ENCODE results near the gene CDCA8. TPM values are rescaled to one million over a fixed set of nuclear protein-coding genes. Genes with fewer than 3 reads are reported as not detected.
"Not testable (repeated sequence)": the region's sequence is repeated elsewhere in the genome, so short reads cannot be mapped to it uniquely, and the experiment has no call there.

The CDCA8 gene
- total and polyA plus RNA-seq, 2 of the 8 experiments (the other 6 are each of a cell fraction or from before 2014, with no cell fraction given): 43.9 to 46.2 TPM

DNA sequence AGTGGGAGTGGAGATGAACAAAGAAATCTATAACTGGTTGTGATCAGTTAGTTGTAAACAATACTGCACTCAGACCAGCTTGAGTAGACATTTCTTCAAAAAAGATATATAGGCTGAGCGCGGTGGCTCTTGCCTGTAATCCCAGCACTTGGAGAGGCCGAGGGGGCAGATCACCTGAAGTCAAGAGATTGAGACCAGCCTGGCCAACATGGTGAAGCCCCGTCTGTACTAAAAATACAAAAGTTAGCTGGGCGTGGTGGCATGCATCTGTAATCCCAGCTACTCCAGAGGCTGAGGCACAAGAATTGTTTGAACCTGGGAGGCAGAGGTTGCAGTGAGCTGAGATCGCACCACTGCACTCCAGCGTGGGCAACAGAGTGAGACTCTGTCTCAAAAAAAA, 45.7 kb downstream of the CDCA8 start:
- H4K5ac ChIP-seq (ENCODE audit: insufficient read length, low read depth, low read length); CTCF ChIA-PET (ENCODE audit: partially characterized antibody); H2BK20ac ChIP-seq (ENCODE audit: low read length); H4K20me1 ChIP-seq (replicated peaks in 1 of 2; ENCODE audit: control insufficient read depth in 1 of 2, insufficient read depth in 2 of 2, low read length in 2 of 2); POLR2A ChIA-PET (ENCODE audit: partially characterized antibody); H3K36me3 ChIP-seq (ENCODE audit: control insufficient read depth in 2 of 4, insufficient read depth in 4 of 4, low read length in 3 of 4); H2AK5ac ChIP-seq (ENCODE audit: low read depth, low read length); H2BK5ac ChIP-seq (ENCODE audit: low read depth, low read length); H3K27ac ChIP-seq (ENCODE audit: low read depth, low read length); H3K4me2 ChIP-seq (ENCODE audit: insufficient read depth in 1 of 2, low read depth in 2 of 2, low read length in 2 of 2); H3K4ac ChIP-seq (replicated peaks; ENCODE audit: insufficient read length, low read depth, low read length); H3K14ac ChIP-seq (ENCODE audit: insufficient read length); H2BK12ac ChIP-seq (ENCODE audit: low read depth, low read length); H3K79me2 ChIP-seq (ENCODE audit: control insufficient read depth in 1 of 2, insufficient read depth in 2 of 2, low read length in 2 of 2); H2BK120ac ChIP-seq (replicated peaks; ENCODE audit: low read depth, low read length); H3K23ac ChIP-seq (ENCODE audit: insufficient read length); H3K23me2 ChIP-seq (ENCODE audit: low read depth, low read length); H2BK15ac ChIP-seq (ENCODE audit: low read length); H3K4me1 ChIP-seq (replicated peaks in 1 of 4; ENCODE audit: control insufficient read depth in 3 of 4, insufficient read depth in 4 of 4, low read length in 3 of 4); H3K56ac ChIP-seq (replicated peaks; ENCODE audit: insufficient read length, low read depth, low read length); FAIRE-seq; H3K18ac ChIP-seq (ENCODE audit: extremely low read depth, low read length); H3K79me1 ChIP-seq (ENCODE audit: low read depth, low read length); H2AFZ ChIP-seq (ENCODE audit: low read length); DNase-seq (ENCODE audit: low read depth in 1 of 2, low spot score in 2 of 2); H3K9me3 ChIP-seq (ENCODE audit: insufficient read depth in 2 of 2, low read depth in 1 of 2, low read length in 1 of 2); H4K91ac ChIP-seq (replicated peaks; ENCODE audit: insufficient read length, low read length); H3K4me3 ChIP-seq (ENCODE audit: extremely low read depth in 1 of 4, insufficient read depth in 2 of 4, low read depth in 3 of 4, low read length in 4 of 4); H3K9ac ChIP-seq (replicated peaks in 1 of 4; ENCODE audit: extremely low read depth in 1 of 4, low read depth in 3 of 4, low read length in 3 of 4); H4K8ac ChIP-seq (ENCODE audit: extremely low read depth, insufficient read depth, low read length): not testable (repeated sequence)
- 67% methylated on average over 7 of the region's 7 CpGs; no CpG with 5 or more reads in 1 of the 2 experiments for WGBS, 2 experiments (ENCODE audit: extremely low coverage in 1 of 2, insufficient coverage in 1 of 2, insufficient read length in 1 of 2, insufficient replicate concordance in 2 of 2, low coverage in 1 of 2, low lambda C conversion rate in 2 of 2, missing lambda C conversion rate in 1 of 2)
- peaks cover 0 to 13% (median 8%) of the 10 kb centered on the region in 4 experiments; a peak in 4 of 7 replicates for H3K27me3 ChIP-seq (replicated peaks in 1 of 4; ENCODE audit: control insufficient read depth in 3 of 4, extremely low read depth in 1 of 4, insufficient read depth in 3 of 4, low read length in 3 of 4)

DNA sequence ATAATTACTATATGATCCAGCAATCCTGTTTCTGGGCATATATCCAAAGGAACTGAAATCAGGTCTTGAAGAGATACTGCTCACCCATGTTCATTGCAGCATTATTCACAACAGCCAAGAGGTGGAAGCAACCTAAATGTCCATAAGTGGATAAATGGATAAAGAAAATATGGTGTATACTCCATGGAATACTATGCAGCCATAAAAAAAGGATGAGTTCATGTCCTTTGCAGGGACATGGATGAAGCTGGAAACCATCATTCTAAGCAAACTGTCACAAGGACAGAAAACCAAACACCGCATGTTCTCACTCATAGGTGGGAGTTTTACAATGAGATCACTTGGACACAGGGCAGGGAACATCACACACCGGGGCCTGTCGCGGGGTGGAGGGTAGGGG, 46.3 kb downstream of the CDCA8 start:
- H3K4me1 ChIP-seq (replicated peaks in 1 of 4; ENCODE audit: control insufficient read depth in 3 of 4, insufficient read depth in 4 of 4, low read length in 3 of 4); H2BK120ac ChIP-seq (replicated peaks; ENCODE audit: low read depth, low read length); H2BK12ac ChIP-seq (ENCODE audit: low read depth, low read length); H3K27ac ChIP-seq (ENCODE audit: low read depth, low read length); H3K56ac ChIP-seq (replicated peaks; ENCODE audit: insufficient read length, low read depth, low read length); H3K4me2 ChIP-seq (ENCODE audit: insufficient read depth in 1 of 2, low read depth in 2 of 2, low read length in 2 of 2); POLR2A ChIA-PET (ENCODE audit: partially characterized antibody); H2BK5ac ChIP-seq (ENCODE audit: low read depth, low read length); H4K20me1 ChIP-seq (replicated peaks in 1 of 2; ENCODE audit: control insufficient read depth in 1 of 2, insufficient read depth in 2 of 2, low read length in 2 of 2); H4K91ac ChIP-seq (replicated peaks; ENCODE audit: insufficient read length, low read length); H3K4ac ChIP-seq (replicated peaks; ENCODE audit: insufficient read length, low read depth, low read length); H3K27me3 ChIP-seq (replicated peaks in 1 of 4; ENCODE audit: control insufficient read depth in 3 of 4, extremely low read depth in 1 of 4, insufficient read depth in 3 of 4, low read length in 3 of 4); H3K23ac ChIP-seq (ENCODE audit: insufficient read length); H3K36me3 ChIP-seq (ENCODE audit: control insufficient read depth in 2 of 4, insufficient read depth in 4 of 4, low read length in 3 of 4); H2AK5ac ChIP-seq (ENCODE audit: low read depth, low read length); H3K79me1 ChIP-seq (ENCODE audit: low read depth, low read length); H2BK15ac ChIP-seq (ENCODE audit: low read length); H3K9ac ChIP-seq (replicated peaks in 1 of 4; ENCODE audit: extremely low read depth in 1 of 4, low read depth in 3 of 4, low read length in 3 of 4); H3K14ac ChIP-seq (ENCODE audit: insufficient read length); H4K8ac ChIP-seq (ENCODE audit: extremely low read depth, insufficient read depth, low read length); H3K79me2 ChIP-seq (ENCODE audit: control insufficient read depth in 1 of 2, insufficient read depth in 2 of 2, low read length in 2 of 2); H2AFZ ChIP-seq (ENCODE audit: low read length); H3K23me2 ChIP-seq (ENCODE audit: low read depth, low read length); H2BK20ac ChIP-seq (ENCODE audit: low read length); H3K4me3 ChIP-seq (ENCODE audit: extremely low read depth in 1 of 4, insufficient read depth in 2 of 4, low read depth in 3 of 4, low read length in 4 of 4); H4K5ac ChIP-seq (ENCODE audit: insufficient read length, low read depth, low read length); H3K9me3 ChIP-seq (ENCODE audit: insufficient read depth in 2 of 2, low read depth in 1 of 2, low read length in 1 of 2); H3K18ac ChIP-seq (ENCODE audit: extremely low read depth, low read length); CTCF ChIA-PET (ENCODE audit: partially characterized antibody); FAIRE-seq; DNase-seq (ENCODE audit: low read depth in 1 of 2, low spot score in 2 of 2): not testable (repeated sequence)
- 99% methylated on average over 4 of the region's 4 CpGs; no CpG with 5 or more reads in 1 of the 2 experiments for WGBS, 2 experiments (ENCODE audit: extremely low coverage in 1 of 2, insufficient coverage in 1 of 2, insufficient read length in 1 of 2, insufficient replicate concordance in 2 of 2, low coverage in 1 of 2, low lambda C conversion rate in 2 of 2, missing lambda C conversion rate in 1 of 2)

Measured in H1 (cell line).